ENCODE measurements around the gene ARHGEF7. TPM values are rescaled to one million over a fixed set of nuclear protein-coding genes. Genes with fewer than 3 reads are reported as not detected.

ARHGEF7 gene
- total and polyA plus RNA-seq, 2 experiments from 2014 or later: 23.6 to 58.9 TPM

DNA sequence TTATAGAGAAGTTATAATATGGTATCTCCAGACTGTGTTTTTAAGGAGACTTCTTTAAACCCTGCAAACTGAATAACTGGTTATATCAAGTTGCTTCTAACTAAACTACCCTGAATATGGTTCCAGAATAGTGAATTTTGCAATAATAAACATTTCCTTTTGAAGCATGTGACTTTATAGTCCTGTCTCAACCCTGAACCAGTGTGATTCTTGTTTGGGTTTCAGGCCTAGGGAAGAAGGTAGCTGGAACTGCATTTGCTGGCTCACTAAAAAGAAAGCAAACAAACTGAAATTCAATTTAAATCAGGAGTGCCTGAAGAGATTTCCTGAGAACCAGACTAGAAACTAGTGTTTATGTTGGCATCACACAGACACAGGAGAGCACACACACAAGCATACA lies 4.9 kb downstream of the ARHGEF7 start:
- no peak for DNase-seq (ENCODE audit: low spot score)
- TF ChIP-seq JUNB (IDR thresholded peaks at IDR 0.05; ENCODE audit: unreplicated experiment) (no peak), STAT1 (IDR thresholded peaks at IDR 0.05; ENCODE audit: unreplicated experiment) (no peak), ZNF114 (CRISPR knock-in tag; IDR thresholded peaks at IDR 0.05) (no peak), EZH2phosphoT487 (IDR thresholded peaks at IDR 0.05; ENCODE audit: unreplicated experiment) (no peak), ZNF331 (CRISPR knock-in tag; IDR thresholded peaks at IDR 0.05; ENCODE audit: low read depth) (no peak), EZH2 (IDR thresholded peaks at IDR 0.05; ENCODE audit: low read depth, unreplicated experiment) (no peak), NANOG (IDR thresholded peaks at IDR 0.05; ENCODE audit: borderline replicate concordance) (no peak), CREB1 (CRISPR knock-in tag; IDR thresholded peaks at IDR 0.05; ENCODE audit: low read depth) (no peak), POLR2AphosphoS5 (IDR thresholded peaks at IDR 0.05; ENCODE audit: low read depth) (no peak)
- TF ChIP-seq, protein P1, sequence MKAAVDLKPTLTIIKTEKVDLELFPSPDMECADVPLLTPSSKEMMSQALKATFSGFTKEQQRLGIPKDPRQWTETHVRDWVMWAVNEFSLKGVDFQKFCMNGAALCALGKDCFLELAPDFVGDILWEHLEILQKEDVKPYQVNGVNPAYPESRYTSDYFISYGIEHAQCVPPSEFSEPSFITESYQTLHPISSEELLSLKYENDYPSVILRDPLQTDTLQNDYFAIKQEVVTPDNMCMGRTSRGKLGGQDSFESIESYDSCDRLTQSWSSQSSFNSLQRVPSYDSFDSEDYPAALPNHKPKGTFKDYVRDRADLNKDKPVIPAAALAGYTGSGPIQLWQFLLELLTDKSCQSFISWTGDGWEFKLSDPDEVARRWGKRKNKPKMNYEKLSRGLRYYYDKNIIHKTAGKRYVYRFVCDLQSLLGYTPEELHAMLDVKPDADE (IDR thresholded peaks at IDR 0.05): no peak
- TF ChIP-seq, protein P2, sequence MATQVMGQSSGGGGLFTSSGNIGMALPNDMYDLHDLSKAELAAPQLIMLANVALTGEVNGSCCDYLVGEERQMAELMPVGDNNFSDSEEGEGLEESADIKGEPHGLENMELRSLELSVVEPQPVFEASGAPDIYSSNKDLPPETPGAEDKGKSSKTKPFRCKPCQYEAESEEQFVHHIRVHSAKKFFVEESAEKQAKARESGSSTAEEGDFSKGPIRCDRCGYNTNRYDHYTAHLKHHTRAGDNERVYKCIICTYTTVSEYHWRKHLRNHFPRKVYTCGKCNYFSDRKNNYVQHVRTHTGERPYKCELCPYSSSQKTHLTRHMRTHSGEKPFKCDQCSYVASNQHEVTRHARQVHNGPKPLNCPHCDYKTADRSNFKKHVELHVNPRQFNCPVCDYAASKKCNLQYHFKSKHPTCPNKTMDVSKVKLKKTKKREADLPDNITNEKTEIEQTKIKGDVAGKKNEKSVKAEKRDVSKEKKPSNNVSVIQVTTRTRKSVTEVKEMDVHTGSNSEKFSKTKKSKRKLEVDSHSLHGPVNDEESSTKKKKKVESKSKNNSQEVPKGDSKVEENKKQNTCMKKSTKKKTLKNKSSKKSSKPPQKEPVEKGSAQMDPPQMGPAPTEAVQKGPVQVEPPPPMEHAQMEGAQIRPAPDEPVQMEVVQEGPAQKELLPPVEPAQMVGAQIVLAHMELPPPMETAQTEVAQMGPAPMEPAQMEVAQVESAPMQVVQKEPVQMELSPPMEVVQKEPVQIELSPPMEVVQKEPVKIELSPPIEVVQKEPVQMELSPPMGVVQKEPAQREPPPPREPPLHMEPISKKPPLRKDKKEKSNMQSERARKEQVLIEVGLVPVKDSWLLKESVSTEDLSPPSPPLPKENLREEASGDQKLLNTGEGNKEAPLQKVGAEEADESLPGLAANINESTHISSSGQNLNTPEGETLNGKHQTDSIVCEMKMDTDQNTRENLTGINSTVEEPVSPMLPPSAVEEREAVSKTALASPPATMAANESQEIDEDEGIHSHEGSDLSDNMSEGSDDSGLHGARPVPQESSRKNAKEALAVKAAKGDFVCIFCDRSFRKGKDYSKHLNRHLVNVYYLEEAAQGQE (IDR thresholded peaks at IDR 0.05; ENCODE audit: unreplicated experiment): no peak
- no peaks in the 10 kb centered on the region for H4K20me1 ChIP-seq (replicated peaks; ENCODE audit: insufficient read depth)
- H3K27ac ChIP-seq (ENCODE audit: low read depth): no peak overlapping the region
- H3K27ac Mint-ChIP-seq: no peak overlapping the region
- no peak overlapping the region for H3K4me3 ChIP-seq
- H3K4me2 ChIP-seq: no peak overlapping the region
- no peaks in the 10 kb centered on the region for H3K79me2 ChIP-seq (replicated peaks; ENCODE audit: insufficient read depth)
- no peaks in the 10 kb centered on the region for H3K9me2 ChIP-seq (ENCODE audit: insufficient read depth)
- no peak for ATAC-seq
- no peaks in the 10 kb centered on the region for H3K36me3 ChIP-seq (ENCODE audit: insufficient read depth)
- peaks cover 4% of the 10 kb centered on the region; the same call in 2 of the 3 replicates for H3K36me3 Mint-ChIP-seq (ENCODE audit: low read depth)
- no peaks in the 10 kb centered on the region for H3F3A ChIP-seq (replicated peaks; ENCODE audit: low read depth)
- no peak overlapping the region for H3K4me3 Mint-ChIP-seq
- H3K4me1 Mint-ChIP-seq: peaks cover 16% of the 10 kb centered on the region
- peaks cover 29% of the 10 kb centered on the region for H3K27me3 Mint-ChIP-seq (ENCODE audit: insufficient read depth, low read depth, poor library complexity)
- no peak overlapping the region for H2AFZ ChIP-seq
- H3K27me3 ChIP-seq (ENCODE audit: insufficient read depth): peaks cover 24% of the 10 kb centered on the region
- peaks cover 4% of the 10 kb centered on the region; the same call in 2 of the 3 replicates for H3K9me3 Mint-ChIP-seq
- H3K4me1 ChIP-seq (ENCODE audit: insufficient read depth): no peaks in the 10 kb centered on the region; the same call in 1 of the 2 replicates

DNA sequence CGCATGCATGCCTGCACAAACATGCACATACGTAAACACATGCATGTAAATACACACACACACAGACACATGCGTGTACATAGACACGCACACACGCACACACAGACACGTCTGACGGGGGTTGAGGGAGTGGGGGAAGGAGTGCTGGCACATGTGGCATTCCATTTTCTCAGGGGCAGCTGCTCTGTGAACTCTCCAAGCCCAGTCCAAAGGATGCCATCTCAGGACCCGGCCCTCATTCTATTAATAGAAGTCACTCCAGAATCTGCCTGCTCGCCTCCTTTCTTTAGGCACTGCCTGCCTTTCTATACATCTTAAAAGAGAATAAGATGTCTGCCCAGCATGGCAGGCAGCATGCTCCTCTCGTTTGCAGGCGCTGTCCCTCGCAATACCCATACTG lies 5.3 kb downstream of the ARHGEF7 start:
- Histone ChIP-seq H3K36me3 (ENCODE audit: insufficient read depth) (no peaks in the 10 kb centered on the region), H3K4me3 (no peak overlapping the region), H3K27ac (ENCODE audit: low read depth) (no peak overlapping the region), H3F3A (replicated peaks; ENCODE audit: low read depth) (no peaks in the 10 kb centered on the region), H3K4me1 (ENCODE audit: insufficient read depth) (no peaks in the 10 kb centered on the region; the same call in 1 of the 2 replicates), H3K79me2 (replicated peaks; ENCODE audit: insufficient read depth) (no peaks in the 10 kb centered on the region), H3K4me2 (no peak overlapping the region), H3K9me2 (ENCODE audit: insufficient read depth) (no peaks in the 10 kb centered on the region), H4K20me1 (replicated peaks; ENCODE audit: insufficient read depth) (no peaks in the 10 kb centered on the region), H3K27me3 (ENCODE audit: insufficient read depth) (peaks cover 24% of the 10 kb centered on the region), H2AFZ (no peak overlapping the region)
- Mint-ChIP-seq H3K9me3 (peaks cover 4% of the 10 kb centered on the region; the same call in 2 of the 3 replicates), H3K27ac (no peak overlapping the region), H3K4me1 (peaks cover 16% of the 10 kb centered on the region), H3K27me3 (ENCODE audit: insufficient read depth, low read depth, poor library complexity) (peaks cover 29% of the 10 kb centered on the region), H3K36me3 (ENCODE audit: low read depth) (peaks cover 4% of the 10 kb centered on the region; the same call in 2 of the 3 replicates), H3K4me3 (no peak overlapping the region)
- DNase-seq (ENCODE audit: low spot score) (no peak), ATAC-seq (no peak)
- TF ChIP-seq, protein P3, sequence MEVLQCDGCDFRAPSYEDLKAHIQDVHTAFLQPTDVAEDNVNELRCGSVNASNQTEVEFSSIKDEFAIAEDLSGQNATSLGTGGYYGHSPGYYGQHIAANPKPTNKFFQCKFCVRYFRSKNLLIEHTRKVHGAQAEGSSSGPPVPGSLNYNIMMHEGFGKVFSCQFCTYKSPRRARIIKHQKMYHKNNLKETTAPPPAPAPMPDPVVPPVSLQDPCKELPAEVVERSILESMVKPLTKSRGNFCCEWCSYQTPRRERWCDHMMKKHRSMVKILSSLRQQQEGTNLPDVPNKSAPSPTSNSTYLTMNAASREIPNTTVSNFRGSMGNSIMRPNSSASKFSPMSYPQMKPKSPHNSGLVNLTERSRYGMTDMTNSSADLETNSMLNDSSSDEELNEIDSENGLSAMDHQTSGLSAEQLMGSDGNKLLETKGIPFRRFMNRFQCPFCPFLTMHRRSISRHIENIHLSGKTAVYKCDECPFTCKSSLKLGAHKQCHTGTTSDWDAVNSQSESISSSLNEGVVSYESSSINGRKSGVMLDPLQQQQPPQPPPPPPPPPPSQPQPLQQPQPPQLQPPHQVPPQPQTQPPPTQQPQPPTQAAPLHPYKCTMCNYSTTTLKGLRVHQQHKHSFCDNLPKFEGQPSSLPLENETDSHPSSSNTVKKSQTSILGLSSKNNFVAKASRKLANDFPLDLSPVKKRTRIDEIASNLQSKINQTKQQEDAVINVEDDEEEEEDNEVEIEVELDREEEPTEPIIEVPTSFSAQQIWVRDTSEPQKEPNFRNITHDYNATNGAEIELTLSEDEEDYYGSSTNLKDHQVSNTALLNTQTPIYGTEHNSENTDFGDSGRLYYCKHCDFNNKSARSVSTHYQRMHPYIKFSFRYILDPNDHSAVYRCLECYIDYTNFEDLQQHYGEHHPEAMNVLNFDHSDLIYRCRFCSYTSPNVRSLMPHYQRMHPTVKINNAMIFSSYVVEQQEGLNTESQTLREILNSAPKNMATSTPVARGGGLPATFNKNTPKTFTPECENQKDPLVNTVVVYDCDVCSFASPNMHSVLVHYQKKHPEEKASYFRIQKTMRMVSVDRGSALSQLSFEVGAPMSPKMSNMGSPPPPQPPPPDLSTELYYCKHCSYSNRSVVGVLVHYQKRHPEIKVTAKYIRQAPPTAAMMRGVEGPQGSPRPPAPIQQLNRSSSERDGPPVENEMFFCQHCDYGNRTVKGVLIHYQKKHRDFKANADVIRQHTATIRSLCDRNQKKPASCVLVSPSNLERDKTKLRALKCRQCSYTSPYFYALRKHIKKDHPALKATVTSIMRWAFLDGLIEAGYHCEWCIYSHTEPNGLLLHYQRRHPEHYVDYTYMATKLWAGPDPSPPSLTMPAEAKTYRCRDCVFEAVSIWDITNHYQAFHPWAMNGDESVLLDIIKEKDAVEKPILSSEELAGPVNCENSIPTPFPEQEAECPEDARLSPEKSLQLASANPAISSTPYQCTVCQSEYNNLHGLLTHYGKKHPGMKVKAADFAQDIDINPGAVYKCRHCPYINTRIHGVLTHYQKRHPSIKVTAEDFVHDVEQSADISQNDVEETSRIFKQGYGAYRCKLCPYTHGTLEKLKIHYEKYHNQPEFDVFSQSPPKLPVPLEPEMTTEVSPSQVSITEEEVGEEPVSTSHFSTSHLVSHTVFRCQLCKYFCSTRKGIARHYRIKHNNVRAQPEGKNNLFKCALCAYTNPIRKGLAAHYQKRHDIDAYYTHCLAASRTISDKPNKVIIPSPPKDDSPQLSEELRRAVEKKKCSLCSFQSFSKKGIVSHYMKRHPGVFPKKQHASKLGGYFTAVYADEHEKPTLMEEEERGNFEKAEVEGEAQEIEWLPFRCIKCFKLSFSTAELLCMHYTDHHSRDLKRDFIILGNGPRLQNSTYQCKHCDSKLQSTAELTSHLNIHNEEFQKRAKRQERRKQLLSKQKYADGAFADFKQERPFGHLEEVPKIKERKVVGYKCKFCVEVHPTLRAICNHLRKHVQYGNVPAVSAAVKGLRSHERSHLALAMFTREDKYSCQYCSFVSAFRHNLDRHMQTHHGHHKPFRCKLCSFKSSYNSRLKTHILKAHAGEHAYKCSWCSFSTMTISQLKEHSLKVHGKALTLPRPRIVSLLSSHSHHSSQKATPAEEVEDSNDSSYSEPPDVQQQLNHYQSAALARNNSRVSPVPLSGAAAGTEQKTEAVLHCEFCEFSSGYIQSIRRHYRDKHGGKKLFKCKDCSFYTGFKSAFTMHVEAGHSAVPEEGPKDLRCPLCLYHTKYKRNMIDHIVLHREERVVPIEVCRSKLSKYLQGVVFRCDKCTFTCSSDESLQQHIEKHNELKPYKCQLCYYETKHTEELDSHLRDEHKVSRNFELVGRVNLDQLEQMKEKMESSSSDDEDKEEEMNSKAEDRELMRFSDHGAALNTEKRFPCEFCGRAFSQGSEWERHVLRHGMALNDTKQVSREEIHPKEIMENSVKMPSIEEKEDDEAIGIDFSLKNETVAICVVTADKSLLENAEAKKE (CRISPR knock-in tag; IDR thresholded peaks at IDR 0.05): no peak
- TF ChIP-seq NANOG (IDR thresholded peaks at IDR 0.05; ENCODE audit: borderline replicate concordance): no peak

Data from GM23338 (cell line).